Inferior parietal cortex (tissue), 1 donor: ENCODE data around the gene SFRP5.

Experiments used
- DNase-seq: peaks from one replicate; pipeline ENCODE4 v3.0.0-alpha.2; 2016; ENCODE audit errors: extremely low spot score

Gene SFRP5, protein sequence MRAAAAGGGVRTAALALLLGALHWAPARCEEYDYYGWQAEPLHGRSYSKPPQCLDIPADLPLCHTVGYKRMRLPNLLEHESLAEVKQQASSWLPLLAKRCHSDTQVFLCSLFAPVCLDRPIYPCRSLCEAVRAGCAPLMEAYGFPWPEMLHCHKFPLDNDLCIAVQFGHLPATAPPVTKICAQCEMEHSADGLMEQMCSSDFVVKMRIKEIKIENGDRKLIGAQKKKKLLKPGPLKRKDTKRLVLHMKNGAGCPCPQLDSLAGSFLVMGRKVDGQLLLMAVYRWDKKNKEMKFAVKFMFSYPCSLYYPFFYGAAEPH

DNA sequence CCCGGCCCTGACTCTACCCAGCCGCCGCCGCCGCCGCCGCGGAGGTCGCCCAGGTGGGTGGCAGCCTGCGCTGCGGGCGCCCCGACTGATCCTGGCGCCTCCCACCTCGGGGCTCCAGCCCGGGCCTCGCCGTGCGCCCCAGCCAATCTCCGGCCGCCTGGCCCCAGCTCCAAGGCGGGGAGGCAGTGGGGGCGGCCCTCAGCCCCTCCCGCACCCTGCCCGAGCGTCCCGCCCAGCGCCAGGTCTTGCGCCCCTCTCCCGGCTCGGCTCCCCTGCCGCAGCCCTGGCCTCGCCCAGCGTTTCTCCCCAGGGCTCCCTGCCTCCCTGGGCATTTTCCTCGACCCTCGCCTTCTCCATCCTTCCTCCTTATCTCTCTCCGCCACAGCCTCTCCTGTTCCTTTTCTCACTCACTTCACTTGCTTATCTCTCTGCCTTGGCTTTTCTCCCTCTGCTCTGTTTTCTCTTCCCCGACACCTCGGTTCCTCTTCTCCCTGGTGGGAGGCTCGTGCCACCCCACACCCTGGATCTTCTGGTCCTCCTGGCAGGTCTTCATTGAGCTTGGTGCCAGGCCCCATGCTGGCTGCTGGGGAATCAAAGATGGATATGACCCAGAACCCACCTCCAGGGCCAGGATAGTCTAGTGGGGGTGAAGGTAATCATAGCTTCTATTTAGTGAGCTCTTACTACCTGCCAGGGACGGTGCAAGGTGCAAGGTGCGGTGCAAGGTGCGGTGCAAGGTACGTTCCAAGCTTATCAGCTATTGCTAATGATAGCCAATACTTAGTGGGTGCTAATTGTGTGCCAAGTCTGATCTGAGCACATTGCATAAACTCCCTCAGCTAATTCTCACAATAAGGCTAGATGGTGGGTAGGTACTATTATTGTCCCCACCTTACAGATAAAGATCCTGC, at the start of gene SFRP5:
SFRP5 (minus strand) TSS at position 87 of the 911 bp plus-strand sequence. CDS start 166 bp downstream, outside the sequence.
- DNase-seq = no peak

DNA sequence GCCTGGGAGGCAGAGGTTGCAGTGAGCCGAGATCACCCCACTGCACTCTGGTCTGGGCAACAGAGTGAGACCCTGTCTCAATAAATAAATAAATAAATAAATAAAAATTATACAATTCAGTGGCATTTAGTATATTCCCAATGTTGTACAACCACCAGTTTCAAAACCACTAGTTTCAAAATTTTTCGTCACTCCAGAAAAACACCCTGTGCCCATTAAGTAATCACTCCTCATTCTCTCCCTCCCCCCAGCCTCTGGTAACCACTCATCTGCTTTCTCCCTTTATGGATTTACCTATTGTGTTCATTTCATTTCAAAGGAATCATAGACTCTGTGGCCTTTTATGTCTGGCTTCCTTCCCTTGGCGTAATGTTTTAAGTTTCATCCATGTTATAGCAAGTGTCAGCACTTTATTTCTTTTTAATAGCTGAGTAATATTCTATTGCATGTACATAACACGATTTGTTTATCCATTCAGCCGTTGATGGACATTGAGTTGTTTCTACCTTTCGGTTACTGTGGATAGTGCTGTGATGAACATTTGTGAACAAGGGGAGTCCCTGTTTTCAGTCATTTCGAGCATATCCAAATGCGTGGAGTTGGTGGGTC, 48.4 kb upstream of the SFRP5 start:
- no peak for DNase-seq

DNA sequence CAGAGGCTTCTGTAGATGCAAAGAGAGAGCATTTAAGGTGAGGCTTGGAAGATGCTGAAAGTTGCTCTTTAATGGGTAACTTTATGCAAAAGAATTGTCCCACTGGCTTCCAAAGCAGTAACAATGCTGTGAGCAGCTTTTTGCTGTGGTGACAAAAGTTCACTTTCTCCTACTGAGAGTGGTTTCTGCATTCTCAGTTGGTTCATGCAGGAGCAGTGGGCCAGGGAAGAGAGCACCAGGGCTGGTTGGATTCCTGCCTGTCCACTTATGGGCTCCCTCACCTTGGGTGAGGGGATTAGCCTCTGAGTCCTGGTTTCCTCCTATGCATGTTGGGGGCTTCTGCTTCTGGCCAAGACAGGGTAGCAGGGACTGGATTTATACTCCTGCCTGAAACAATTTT, 46.8 kb upstream of the SFRP5 start:
- no peak for DNase-seq

DNA sequence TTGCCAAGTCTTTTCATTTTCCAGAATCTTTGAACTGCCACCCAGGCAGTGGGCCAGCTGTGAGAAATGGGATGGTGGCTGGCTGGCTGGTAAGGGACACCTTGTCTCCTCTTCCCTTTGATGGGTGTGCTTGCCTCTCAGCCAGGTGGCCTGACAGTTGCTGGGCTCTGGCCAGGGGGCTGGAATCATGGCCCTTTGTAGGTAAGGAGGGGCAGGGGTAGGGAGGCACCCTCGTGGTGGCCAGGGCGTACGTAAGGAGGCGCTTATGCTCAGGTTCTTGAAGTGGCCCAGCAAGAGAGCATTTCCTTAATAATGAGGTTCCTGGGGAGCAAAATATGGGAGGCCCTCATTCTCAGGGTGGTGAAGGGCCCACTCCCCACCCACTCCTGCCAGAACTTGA, 44.8 kb upstream of the SFRP5 start:
- no peak for DNase-seq

DNA sequence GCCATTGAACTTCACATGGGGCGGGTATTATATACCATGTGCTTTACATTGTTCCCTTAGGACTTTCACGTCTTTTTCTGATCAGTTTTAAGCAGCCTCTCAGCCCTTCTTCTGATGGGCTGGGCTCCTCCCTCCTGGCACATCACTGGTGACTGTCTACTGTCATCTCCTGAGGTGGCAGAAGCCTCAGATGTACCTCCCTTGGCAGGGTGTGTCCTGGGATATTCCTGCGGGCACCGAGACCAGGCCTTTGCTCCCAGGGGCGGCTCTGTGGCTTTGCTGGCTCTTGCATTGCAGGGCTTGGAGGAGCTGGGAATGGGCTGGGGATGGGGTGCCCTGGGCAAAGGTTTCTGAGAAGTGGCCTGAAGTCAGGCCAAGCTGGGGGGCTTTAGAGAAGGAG, 43.2 kb upstream of the SFRP5 start:
- DNase-seq = no peak

DNA sequence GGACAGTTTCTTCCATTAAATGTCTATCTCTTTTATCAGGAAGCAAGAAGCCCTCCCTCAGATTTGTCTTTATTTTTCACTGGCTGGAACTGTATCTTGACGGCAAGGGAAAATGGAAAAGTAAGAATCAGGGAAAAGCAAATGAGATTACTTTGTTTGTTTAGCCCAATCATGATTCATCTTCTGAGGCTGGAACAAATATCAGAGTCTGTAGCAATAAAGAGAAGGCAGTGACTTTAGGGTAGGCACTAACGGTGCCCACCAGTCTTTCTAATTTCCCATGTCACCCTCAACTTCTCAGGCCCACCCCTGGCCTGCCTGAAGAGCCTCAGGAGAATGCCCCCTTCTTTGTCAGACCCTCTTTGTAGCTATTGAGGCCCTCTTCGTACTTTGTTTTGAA, 41.5 kb upstream of the SFRP5 start:
- no peak for DNase-seq

DNA sequence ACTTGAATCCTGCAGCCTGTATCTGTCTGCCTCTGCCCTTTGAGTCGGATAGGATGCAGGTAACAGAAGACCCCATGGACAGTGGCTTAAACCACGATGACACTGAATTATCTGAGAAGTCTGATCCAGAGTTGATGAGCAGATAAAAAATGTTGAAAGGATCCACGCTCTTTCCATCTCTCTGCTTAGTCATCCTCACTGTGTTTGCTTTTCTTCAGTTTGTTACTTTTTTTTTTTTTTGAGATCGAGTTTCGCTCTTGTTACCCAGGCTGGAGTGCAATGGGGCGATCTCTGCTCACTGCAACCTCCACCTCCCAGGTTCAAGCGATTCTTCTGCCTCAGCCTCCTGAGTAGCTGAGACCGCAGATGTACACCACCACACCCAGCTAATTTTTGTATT, 40.9 kb upstream of the SFRP5 start:
- DNase-seq = no peak

DNA sequence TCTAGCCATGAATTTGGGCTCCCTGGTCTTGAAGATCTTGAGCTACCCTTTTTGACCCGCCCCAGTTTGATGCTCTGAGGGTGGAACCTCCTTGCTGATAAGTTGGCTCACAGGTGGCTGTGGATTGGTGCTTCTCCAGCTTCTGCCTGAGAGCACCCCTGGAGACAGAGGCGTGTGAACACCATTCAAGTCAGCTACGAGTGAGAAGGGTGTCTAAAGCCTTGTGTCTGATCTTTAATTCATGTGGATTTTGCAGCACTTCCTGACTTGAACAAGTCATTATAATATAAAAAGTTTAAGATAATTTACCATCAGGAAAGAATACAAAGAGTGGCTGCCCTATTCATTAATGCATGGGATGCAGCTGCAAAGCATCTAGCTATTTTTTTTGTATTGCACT, 40.2 kb upstream of the SFRP5 start:
- DNase-seq = no peak

DNA sequence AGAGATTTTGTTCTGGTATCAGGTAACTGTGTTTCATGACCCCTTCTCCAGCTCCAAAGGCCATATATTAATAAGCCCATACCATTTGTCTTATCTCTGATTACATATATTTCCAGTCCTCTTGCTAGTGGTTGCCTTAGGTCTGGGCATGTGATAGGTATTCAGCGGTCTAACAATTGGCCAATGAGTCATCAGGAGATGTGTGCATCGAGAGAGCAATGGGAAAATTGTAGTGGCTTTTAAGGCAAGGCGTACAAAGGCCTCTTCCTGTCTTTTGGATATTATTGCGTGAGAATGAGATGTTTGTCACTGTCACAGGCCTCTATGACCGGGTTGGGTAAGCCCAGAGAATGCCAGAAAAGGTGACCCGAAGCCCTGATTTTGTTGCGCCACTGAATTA, 38.6 kb upstream of the SFRP5 start:
- DNase-seq = no peak

DNA sequence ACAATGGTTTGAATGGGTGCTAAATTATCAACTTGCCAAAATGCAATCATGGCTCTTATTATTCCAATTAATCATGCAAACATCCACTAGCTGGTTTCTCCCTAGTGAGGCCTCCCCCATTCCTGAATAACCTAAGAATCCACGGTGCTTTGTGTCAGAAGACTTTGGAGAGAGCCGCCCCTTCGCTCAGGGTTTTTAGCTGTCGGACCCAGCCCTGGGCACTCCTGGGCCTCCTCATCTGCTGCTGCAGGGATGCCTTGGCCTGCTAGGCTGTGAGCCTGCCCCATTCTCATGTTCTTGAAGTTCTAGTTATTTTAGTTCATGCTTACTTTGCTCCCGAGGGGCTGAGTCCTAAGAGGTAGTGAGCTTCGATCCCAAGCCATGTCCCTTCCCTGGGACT, 34.1 kb upstream of the SFRP5 start:
- DNase-seq = no peak

DNA sequence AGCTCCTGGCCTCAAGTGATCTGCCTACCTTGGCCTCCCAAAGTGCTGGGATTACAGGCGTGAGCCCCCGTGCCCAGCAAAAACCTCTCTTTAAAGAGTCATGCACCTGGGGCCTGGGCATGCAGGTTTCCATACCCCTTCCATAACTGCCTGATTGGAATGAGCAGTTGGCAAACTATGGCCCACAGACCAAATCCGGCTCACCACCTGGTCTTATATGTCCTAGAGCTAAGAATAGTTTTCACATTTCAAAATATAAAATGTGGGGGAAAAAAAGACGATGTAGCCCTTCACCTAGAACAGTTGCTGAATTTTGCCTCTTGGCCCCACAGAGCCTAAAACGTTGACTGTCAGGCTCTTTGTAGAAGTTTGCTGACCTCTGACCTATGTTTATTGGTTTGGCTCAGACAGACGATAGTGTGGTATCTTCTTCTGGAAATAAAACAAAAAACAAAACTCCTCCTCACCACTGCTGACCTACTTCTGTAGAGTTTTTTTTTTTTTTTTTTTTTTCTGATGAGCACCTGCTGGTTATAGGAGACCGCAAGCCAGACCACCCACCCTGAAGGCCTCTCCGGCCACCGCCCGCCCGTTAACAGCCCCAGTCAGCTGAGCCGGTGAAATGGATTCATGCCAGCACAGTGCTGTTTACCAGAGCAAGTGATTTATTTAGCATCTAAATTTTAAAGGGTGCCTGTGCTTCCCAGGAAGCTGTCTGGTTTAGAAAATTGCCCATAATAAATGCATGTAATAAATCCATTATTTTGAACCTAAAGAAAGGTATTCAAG, 33.5 kb upstream of the SFRP5 start:
- DNase-seq = no peak

DNA sequence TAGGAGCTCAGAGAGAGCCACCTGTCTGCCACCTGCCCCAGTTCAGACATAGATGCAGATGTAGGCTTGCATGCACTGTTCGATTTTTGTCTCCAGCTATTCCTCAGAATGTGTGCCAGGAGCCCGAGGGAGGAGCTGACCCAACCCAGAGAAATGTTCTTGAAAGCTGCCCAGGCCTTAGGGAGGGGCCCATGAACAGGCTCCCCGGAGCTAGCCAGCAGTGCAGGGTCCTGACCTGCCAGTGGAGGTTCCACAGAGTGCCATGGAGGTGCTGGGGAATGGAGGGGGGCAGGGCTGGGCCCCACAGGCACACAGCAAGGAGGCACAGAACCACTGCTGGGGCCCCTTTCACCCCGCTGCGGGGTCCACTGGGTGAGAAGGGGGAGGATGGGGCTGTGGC, 29.6 kb upstream of the SFRP5 start:
- no peak for DNase-seq

DNA sequence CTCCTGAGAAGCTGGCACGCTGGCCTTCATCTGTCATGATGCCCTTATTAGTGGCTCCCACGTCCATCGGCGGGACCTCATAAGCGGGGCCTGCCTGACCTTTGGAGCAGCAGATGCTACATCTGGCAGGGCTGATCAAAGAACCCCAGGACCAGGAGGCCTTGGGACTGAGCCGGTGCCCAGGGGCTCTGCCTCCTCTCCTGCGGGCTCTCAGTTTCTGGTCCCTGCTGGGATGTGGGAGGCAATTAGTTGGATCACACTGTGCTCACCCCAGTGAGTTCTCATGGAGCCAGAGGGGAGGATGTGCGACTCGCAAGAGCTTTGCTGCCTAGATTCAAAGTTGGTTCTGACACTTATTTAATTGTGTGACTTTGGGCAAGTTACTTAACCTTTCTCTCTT, 28.7 kb upstream of the SFRP5 start:
- DNase-seq = no peak

DNA sequence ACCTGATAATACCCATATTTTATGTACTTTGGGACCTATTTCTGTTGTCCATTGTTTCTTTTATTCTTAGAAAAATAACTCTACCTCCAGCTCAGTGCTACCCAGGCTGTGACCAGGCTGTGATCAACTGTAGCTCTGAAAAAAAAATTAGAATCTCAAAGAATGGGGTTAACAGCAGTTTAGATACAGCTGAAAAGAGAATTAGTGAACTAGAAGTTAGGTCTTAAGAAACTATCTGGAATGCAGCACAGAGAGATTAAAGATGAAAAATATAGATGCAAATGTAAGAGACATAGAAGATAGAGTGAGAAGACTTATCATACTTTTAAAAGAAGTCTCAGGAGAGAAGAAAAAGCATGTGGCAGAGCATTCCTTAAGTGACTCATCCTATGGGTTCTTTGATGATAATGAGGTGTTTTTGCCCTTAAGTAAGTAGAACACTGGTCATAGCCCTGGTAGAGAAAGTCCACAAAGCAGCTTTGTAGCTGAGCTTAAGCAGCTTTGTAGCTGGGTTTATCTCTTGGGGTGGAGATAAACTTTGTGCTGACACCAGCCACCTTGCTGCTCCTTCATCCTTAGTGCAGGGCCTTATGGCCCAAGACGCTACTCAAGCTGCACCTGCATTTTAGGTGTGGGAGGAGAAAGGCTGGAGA, 27.3 kb upstream of the SFRP5 start:
- DNase-seq = no peak

DNA sequence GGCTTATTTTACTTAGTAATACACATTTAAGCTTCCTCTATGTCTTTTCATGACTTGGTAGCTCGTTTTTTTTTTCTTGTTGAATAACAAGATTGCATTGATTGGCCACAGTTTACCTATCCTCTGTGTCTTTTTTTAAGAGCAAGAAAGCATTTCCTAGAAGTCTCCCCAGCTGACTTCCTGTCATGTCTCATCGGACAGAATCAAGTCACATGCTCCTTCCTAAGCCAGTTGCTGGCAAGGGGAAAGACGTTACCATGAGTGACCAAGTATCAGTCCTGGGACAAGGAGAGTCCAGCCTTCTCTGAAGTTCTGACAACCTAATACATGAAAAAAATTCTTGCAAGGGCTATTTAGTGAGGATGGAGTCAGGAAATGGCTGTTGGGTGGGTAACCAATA, 24.9 kb upstream of the SFRP5 start:
- DNase-seq = no peak

DNA sequence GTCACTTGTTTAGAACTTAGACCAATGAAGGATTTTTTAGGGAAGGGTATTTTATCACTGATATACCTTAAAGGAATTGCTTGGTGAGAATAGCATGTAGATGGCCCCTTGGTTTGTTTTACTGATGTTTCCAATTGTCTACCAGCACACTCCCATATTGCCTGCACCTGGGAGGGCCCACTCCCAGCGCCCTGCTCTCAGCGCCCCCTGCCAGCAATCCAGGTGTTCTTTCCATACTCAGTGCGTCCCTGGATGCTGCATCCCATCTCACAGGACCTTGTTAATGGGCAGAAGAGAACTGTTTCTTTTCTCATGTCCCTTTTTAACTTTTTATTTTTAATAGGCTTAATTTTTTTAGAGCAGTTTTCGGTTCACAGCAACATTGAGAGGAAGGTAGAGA, 24.1 kb upstream of the SFRP5 start:
- DNase-seq = no peak

DNA sequence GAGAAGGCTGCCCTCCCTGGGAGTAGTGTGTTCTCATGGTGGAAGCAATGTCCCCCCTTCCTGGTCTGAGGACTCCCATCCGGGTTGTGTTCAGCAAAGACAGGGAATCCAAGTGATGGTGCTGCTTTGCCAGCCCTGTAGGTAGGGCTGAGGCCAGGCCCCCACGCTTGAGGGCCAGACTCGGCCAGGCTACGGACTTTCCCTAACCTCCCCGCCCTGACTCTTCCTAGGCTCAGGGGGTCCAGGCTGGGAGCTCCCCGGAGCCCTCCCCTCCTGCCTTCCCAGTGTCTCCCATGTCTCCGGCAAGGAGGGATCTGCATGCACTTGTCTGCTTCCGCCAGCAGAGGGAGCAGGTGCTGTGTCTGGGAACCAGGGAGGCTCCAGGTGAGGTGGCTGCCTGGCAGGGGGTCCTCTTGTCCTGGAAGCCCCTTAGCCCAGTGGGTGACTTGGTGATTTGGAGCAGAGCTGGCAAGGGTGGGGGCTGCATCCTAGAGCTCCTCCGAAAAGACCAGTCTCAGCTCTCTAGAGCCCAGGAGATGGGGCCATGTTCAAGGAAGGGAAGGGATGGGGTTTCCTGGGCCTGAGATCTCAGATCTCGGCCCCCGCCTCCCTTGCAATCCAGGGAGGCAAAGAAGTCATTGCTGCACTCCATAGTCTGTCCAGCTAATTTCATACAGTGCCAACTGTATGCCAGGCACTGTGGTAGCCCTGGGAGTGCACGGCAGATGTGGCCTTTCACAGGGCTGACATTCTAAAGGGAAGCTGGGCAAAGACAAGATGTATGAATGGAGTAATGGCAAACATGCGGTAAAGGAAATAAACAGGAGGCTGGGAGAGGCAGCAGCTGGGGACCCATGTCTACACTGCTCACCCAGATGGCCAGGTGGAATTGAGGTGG, 20.3 kb upstream of the SFRP5 start:
- DNase-seq = peak; percentile 83

DNA sequence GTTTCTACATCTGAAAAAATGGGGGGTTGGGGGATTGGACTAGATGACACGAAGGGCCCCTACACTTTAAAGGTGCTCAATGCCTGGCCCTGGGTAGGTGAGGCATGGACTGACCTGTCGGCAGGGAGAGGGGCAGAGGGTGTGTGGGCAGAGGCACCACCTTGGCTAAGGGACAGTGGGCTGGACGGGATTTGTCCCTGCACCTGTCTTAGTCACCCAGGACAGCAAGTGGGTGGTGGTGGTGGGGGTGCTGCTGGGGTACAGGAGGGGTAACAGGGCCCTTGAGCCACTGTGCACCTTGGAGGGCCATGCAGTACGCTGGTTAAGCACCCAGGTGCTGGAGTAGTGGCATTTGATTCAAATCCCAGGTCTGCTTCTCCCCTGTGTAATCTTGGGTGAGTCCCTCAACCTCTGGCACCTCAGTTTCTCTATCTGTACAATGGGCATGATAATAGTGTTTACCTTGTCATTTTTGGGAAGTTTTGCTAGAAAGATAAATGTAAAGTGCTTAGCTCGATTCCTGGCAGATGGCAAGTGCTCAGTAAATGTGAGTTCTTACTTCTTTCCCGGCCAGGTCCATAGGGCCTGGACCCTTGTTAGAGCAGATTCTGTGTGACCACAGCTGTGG, 18.1 kb upstream of the SFRP5 start:
- DNase-seq = no peak

DNA sequence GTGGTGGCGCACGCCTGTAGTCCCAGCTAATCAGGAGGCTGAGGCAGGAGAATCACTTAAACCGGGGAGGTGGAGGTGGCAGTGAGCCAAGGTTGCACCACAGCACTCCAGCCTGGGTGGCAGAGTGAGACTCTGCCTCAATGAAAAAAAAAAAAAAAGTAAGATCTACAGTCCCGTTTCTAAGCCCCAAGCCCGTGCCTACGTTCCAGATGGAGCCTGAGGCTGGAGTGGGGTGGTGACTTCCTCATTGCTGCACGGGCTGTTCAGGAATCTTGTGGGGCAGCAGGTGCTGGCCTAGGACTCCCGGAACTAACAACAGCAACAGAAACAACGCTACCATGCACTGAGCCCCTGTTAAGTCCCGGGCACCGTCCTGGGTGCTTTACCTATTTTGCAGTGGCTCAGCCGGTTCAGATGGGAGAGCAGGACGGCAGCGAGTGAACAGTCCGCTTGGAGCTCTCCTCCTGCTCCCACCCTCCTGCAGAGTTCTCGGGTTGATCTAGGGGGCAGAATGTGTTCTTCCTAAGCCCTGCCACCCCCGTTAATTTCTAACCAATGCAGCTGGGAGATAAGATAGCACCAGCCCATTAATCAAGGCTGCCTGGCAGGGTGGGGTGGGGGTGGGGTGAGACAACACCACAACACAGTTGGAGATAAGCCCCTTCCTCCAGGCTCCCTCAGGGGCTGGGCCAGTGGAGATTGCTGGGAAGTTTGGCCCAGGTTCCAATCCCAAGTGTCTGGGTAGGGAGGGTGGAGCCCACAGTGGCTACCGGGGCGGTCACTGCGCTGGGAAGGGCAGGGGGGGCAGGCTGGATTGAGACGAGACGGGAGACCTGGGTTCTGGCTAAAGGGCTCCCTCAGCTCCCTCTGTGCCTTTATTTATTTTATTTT, 17.0 kb upstream of the SFRP5 start:
- no peak for DNase-seq
